HG02884 (cell line): ENCODE data around the gene CCP110.
A peak's percentile ranks its signal among the peaks of the same experiment; 100 is the strongest.

Source experiments
- ATAC-seq: cut with Tn5 transposase; IDR thresholded peaks from one replicate; pipeline ENCODE4 v1.9.1; 2021; ENCODE audit warnings: mild to moderate bottlenecking, moderate library complexity; ENCODE audit not compliant: unreplicated experiment

Gene CCP110, protein sequence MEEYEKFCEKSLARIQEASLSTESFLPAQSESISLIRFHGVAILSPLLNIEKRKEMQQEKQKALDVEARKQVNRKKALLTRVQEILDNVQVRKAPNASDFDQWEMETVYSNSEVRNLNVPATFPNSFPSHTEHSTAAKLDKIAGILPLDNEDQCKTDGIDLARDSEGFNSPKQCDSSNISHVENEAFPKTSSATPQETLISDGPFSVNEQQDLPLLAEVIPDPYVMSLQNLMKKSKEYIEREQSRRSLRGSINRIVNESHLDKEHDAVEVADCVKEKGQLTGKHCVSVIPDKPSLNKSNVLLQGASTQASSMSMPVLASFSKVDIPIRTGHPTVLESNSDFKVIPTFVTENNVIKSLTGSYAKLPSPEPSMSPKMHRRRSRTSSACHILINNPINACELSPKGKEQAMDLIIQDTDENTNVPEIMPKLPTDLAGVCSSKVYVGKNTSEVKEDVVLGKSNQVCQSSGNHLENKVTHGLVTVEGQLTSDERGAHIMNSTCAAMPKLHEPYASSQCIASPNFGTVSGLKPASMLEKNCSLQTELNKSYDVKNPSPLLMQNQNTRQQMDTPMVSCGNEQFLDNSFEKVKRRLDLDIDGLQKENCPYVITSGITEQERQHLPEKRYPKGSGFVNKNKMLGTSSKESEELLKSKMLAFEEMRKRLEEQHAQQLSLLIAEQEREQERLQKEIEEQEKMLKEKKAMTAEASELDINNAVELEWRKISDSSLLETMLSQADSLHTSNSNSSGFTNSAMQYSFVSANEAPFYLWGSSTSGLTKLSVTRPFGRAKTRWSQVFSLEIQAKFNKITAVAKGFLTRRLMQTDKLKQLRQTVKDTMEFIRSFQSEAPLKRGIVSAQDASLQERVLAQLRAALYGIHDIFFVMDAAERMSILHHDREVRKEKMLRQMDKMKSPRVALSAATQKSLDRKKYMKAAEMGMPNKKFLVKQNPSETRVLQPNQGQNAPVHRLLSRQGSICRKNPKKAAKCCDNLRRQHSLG

DNA sequence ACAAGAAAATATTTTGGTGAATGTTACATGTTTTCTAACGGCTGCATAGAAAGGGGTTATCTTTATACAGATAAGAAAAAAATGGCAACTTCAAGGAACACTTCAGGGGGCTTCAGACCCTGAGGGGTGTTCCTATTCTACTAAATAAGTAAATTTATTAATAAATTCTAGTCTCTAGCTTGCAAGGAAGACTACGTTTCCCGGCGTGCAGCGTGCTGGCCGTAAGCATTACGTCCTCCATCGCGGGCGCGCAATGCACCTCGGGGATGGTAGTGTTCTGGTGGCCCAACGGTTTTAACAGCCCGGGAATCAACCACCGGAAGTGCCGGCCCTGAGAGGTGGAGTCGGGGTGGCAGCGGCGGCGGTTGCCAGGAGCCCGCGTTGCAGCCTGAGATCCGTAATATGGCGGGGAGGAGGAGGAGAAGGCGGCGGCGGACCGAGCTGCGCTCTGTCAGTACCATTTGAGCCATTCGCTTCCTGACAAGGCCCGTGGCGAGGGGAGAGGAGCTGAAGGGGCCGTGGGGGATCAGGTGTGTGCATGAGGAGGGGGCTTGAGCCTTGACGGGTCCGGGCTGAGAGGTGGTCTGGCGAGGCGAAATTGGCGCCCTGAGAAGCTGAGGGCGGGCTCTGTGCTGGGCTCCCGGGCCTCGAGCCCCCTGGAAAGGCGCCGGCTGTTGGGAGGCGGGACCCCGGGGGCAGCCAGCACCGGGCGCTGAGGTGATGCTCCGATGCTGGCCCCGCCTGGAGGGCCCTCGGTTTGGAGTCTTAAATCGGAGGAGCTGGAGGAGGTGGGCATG, at the start of gene CCP110:
Gene CCP110 (plus strand): TSS at position 384 of the 797 bp plus-strand sequence. CDS start 3,940 bp downstream, outside the sequence.
- peak; percentile 71 for ATAC-seq

DNA sequence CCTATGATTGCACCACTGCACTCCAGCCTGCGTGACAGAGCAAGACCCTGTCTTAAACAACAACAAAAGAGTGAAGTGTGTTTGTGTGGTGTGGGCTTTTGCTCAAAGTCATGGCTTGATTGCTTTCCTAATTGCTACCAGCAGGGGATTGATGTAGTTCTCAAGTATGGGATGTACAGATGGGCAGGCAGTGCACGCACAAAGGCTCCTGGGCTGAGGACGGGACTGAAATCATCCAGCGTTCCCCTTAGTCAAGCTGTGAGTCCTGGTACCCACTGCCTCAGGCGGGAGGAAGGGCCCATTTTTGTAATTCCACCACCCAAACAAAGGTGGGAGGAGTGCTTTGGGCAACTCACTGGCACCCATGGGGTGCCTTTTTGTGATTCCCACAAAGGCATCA, 49.1 kb upstream of the CCP110 start:
- no peak for ATAC-seq

DNA sequence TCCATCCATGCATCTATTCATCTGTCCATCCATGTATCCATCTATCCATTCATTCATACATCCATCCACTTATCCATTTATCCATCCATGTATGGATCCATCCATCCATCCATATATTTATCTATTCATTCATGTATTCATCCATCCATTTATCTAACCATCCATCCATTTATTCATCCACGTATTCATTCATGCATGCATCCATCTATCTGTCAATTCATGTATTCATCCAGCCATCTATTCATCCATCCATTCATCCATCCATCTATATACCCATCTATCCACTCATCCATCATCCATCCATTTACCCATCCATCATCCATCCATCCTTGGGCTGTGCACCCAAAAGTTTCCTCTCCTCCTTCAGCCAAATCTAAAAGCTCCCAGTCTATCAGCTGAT, 45.2 kb upstream of the CCP110 start:
- no peak for ATAC-seq

DNA sequence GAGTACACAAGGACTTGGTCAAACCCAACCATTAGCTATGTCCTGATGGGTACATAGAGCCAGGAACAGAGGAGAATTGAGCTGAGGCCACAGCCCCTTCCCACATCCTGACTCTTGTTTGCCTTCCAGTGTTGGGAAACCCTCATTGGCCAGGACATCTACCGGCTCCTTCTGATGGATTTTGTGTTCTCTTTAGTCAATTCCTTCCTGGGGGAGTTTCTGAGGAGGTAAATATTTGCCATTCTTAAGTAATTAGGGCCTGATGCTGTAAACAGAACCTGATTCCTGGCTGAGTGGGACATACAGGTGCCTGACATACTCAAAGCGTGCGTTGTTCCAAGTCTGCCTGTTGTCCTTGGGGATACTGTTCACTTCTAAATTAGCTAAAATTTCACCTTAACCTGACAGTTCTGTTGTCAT, 44.4 kb upstream of the CCP110 start:
- no peak for ATAC-seq

DNA sequence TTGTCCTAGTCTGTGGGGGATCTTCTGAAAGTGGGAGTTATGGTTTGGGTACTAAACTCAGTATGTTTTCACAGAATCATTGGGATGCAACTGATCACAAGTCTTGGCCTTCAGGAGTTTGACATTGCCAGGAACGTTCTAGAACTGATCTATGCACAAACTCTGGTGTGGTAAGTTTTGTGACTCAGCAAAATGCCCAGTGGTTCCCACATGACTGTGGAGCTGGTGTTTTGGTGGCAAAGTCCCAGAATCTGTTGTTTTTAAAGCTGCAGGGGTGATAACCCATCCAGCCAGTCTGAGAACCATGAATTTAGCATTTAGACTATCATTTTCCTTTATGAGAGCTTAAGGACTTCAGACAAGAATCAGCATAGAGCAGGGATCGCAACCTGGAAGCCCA, 42.4 kb upstream of the CCP110 start:
- ATAC-seq: no peak

DNA sequence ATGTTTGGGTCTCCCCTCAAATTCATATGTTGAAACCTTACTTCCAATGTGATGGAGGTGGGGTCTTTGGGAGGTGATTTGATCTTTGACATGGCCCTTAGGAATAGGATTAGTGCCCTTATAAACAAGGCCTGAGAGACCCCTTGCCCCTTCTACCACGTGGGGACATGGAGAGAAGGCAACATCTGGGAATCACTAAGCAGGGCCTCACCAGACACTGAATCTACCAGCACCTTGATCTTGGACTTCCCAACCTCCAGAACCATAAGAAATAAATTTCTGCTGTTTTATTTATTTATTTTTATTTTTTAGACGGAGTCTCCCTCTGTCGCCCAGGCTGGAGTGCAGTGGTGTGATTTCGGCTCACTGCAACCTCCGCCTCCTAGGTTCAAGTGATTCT, 42.0 kb upstream of the CCP110 start:
- ATAC-seq: no peak

DNA sequence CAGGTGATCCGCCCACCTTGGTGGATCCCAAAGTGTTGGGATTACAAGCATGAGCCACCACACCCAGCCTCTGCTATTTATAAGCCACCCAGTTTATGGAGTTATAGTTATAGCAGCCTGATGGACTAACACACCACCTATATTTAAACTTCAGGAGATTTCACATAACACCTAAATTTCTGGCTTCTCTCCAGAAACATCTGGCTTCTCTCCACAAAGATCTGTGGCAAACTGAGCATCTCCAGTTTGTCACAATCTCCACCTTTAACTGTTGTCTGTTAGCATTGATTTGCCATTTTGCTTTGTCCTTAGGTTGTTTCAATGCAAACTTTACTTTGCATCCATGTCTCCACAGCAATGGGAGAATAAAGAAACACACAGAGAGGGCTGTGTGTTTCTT, 41.5 kb upstream of the CCP110 start:
- ATAC-seq: no peak

DNA sequence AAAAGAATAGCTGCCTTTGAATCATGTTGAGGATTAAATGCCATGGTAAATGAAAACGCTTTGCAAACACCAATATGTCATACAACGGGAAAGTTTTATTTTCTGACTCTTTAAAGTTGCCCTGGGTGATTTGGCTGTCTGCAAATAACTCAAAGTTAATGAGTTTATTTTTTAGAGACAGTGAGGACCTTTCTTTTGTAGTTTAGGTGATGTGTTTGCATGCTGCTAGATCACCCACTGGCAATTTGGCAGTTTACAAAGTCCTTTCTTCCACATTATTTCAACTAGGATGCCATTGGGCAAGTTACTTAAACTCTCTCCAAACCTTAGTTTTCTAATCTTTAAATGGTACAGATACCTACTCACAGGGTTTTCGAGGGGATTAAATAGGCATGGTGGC, 39.6 kb upstream of the CCP110 start:
- no peak for ATAC-seq

DNA sequence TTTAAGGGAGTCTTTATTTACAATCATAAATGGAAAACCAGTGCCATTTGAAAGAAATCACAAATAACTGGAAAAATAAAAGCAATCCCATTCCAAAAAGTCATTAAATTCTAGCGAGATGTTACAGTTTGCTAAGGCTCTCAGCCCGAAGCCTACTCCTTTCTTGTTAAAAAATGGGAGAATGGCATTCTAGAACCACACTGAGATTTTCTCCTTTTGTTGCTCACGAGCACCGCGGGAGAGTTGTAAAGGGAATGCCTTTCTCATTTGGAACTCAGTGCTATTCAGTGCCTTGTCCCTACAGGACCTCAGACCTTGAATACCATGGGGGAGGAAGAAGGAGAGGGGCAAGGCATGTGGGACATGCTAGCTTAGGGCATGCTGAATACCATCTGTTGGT, 38.1 kb upstream of the CCP110 start:
- no peak for ATAC-seq

DNA sequence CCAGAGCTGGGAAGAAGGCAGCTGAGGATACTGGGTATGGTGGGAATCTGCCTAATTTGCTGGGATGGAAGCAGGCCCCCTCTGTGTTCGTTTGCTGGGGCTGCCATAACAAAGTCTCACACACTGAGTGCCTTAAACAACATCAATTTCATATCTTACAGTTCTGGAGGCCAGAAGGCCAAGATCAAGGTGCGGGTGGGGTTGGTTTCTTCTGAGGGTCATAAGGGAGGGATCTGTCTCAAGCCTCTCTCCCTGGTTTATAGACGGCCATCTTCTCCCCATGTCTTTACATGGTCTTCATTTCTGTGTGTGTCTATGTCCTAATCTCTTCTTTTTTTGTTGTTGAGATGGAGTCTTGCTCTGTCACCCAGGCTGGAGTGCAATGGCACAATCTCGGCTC, 37.7 kb upstream of the CCP110 start:
- no peak for ATAC-seq

DNA sequence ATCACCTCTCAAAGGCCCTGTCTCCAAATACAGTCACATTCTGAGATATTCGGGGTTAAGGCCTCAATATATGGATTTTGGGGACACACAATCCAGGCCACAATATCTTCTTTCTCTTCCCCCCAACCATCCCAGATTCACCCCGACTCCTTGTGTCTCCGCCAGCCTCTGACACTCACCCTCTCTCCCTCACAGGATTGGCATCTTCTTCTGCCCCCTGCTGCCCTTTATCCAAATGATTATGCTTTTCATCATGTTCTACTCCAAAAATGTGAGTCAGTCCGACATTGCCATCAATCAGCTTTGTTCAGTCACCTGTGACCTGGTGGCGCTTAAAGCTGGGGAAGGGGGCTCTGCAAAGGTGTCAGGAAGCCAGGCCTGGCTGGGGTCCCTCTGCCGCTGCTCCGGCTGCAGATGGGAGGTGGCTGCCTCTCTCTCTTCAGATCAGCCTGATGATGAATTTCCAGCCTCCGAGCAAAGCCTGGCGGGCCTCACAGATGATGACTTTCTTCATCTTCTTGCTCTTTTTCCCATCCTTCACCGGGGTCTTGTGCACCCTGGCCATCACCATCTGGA, 36.9 kb upstream of the CCP110 start:
- no peak for ATAC-seq

DNA sequence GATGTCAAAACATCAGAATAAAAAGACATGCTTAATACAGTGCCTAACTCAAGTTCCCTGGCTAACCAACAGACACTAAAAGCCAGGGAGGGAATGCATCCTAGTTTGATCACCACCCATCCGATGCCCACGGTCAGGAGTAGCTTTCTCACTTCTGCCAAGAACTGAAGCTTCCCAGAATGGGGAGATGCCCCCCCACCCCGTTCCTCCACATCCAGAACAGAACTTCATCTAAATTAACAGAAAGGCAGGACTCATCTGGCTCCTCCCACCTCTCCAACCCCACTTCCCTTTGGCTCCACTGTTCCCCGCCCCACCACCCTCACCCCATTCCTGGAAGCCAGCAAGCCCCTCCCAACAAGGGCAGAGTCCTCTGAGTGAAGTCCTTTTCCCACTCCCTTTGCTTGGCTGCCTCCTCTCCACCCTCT, 35.5 kb upstream of the CCP110 start:
- no peak for ATAC-seq

DNA sequence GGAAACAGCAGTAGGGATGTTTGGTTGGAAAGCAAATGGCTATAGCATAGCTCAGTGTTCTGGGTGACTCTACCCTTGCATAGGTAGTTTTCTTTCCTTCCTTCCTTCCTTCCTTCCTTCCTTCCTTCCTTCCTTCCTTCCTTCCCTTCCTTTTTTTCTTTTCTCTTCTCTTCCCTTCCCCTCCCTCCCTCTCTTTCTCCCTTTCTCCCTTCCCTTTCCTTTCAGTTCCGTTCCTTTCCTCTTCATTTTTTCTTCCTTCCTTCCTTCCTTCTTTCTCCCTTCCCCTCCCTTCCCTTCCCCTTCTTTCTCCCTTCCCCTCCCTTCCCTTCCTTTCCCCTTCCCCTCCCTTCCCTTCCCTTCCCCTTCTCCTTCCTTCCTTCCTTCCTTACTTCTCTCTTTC, 33.1 kb upstream of the CCP110 start:
- ATAC-seq: no peak

DNA sequence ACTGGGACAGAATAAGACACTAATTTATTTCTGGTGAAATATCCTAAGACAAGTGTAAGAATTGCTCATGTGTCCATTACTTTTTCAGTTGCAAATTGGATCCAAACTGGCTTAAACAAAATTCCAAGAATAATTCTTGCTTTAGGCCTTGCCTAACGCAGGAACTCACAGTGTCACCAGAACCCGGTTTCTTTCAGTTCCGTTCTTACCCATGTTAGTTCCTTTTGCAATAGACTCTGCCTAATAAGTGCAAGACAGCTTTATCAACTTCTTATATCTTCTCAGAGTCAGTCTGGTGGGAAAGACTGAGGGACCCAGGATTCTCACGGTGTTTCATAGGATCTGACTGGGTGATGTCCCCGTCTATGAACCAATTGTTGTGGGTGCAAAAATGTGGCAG, 26.6 kb upstream of the CCP110 start:
- no peak for ATAC-seq

DNA sequence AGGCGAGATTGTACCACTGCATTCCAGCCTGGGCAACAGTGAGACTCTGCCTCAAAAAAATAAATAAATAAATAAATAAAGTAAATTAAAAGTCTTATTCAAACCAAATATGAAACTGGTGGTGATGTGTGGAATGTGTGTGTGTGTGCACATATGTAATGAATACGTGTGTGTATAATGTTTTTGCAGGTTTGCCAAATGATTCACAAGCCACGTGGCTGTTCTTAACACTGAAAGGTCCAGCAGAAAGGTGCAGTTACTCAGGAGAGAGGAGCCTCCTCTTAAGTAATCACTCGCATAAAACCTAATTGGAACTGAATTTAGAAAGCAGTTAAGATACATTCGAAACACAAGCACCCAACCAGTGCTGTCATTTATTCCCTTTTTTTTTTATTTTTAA, 24.7 kb upstream of the CCP110 start:
- ATAC-seq: no peak

DNA sequence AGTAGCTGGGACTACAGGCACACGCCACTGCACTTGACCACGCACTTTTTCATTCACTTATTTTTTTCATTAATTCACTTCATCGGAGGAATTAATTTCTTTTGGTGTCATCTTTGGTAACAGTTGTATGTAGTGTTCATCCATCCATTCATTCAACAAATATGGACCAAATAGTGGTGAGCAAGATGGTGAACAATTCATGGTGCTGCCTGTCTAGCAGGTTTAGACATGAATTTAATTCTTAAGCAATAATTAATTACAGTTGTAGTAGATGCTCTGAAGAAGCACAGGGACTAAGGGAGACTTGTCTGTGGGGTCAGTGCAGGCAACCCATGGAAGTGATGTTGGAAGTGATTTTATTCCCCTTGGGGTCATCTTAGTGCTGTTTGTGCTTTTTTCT, 24.3 kb upstream of the CCP110 start:
- ATAC-seq: no peak

DNA sequence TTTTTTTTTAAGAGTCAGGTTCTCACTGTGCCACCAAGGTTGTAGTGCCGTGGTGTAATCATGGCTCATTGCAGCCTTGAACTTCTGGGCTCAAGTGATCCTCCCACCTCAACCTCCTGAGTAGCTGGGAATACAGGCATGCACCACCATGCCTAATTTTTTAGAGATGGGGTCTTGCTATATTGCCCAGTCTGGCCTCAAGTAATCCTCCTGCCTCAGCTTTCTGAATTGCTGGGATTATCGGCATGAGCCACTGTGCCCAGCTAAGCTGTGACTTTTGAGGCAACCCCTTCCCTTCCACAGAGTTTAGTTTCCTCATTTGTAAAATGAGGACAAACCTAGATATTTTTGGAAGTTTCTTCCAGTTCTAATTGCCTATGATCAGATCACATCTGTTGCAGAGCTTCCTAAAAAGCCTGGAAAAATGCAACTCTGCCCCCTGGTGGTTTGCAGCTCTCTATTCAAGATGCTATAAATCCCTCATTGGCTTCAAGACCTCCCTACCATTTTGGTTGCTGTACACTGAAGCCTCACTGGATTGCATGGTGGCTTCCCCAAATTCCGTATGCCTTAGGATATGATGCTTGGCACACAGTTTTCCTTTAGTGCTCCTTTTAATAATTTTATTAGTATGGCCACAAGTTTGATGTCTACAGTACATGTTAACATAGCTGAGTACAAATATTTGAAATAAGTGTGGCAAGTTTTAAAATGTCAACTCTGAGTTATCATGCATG, 21.2 kb upstream of the CCP110 start:
- ATAC-seq: no peak

DNA sequence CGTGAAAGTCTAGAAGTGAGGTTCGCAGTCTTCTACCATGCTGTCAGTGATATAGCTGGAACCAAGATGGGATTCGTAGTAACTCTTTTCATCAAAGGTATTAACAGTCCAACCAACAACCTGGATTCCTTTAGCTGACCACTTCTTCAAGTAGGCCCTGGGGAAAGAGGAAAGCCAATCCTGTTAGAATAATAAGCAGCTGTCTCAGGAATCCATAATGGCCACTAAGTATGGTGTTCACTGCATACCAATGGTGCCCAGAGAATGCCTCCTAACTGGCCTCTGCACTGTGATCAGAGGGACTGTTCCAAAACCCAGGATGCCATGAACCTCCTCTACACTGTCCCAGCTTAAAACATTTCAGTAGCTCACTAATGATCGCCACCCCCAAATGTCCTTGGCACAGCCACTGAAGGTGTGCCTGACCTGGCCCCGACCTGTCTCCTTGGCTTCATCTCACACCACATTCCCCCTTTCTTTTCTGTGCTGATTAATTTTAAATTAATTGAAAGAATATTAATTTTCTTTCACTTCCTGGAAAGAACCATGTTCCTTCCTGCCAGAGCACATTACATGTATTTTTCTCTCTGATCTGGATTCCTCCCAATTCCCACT, 20.2 kb upstream of the CCP110 start:
- ATAC-seq: no peak

DNA sequence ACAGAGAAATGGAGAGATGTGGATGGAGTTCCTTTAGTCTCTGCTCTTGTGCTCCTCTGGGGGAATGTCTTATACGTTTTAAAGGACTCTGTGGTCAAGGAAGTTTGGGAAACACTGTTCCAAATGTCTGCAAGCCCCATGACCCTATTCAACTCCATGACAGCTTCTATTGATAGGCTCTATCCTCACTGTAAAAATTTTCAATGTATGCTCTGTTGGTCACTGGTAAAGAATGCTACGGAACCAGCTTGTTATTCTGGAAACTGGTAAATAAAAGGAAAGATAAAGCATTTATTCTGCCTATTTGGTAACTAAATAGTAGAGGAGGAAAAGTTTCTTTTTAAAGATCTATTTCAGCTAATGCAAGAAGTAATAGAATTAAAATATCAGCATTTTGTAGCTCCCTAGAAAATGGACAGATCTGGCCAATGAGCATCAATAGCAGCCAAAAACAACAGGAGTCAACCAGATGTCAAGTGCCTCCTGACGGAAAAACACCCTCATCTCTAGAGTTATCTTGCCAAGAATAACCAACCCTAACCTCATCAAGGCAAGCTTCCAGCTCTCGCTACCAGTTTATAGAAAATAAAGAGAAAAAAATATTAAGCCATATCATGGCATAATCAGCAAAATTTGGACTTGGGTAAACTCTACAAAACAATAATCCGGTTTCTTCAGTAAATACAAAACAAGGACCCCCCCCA, 18.0 kb upstream of the CCP110 start:
- no peak for ATAC-seq
